PC-3 (cell line): ENCODE results near the gene TGFBR3L.

Source experiments
- CTCF ChIP-seq: fragments of 300-600 bp; sonication (generic); conservative IDR thresholded peaks from 2 replicates; pipeline ENCODE4 v1.5.1; 2017; ENCODE audit warnings: antibody characterized with exemption, low read depth, mild to moderate bottlenecking, low read length
- EZH2 ChIP-seq: fragments of 300-600 bp; sonication (generic); IDR thresholded peaks from one replicate; pipeline ENCODE4 v1.6.1; 2017; ENCODE audit warnings: antibody characterized with exemption, mild to moderate bottlenecking, low read length; ENCODE audit not compliant: unreplicated experiment
- EZH2phosphoT487 ChIP-seq: fragments of 300-600 bp; sonication (generic); IDR thresholded peaks from 2 replicates; pipeline ENCODE4 v1.6.1; 2018; ENCODE audit warnings: mild to moderate bottlenecking, antibody characterized with exemption, low read length, borderline replicate concordance

- no peak for TF ChIP-seq CTCF
- TF ChIP-seq EZH2: no peak
- no peak for TF ChIP-seq EZH2phosphoT487
Observed at GRCh38 chr19:7965259-7965841, 50.7 kb downstream of the TGFBR3L start.
